Panc1 (cell line): ENCODE results near the gene FJX1. TPM values are rescaled to one million over a fixed set of nuclear protein-coding genes. Genes with fewer than 3 reads are reported as not detected.

Source experiments
- ATAC-seq: fragments of 200-7000 bp; cut with Tn5 transposase; 2 replicates; pipeline ENCODE4 v1.9.1; 2020; ENCODE audit warnings: mild to moderate bottlenecking, moderate library complexity
- BruUV-seq: library from RNA; stranded (reverse); fragments of 400-500 nt; replicated peaks from 2 replicates; lab custom pipeline; 2021; lab: Mats Ljungman, UMichigan
- CTCF ChIA-PET: fragments of 300-600 bp; sonication (Branson Sonifier 250); formaldehyde crosslinking; loops from one replicate; lab custom pipeline; 2022; ENCODE audit warnings: antibody characterized with exemption; lab: Charles Lee
- POLR2A ChIA-PET: fragments of 300-600 bp; sonication (Branson Sonifier 250); formaldehyde crosslinking; loops from one replicate; lab custom pipeline; 2022; ENCODE audit warnings: antibody characterized with exemption; lab: Charles Lee
- DNase-seq: peaks from one replicate; pipeline ENCODE4 v3.0.0-alpha.2; 2010; ENCODE audit warnings: low read depth, low spot score
- H3K27ac ChIP-seq: 2 replicates; pipeline ENCODE4 v1.5.1; 2011; ENCODE audit warnings: mild to moderate bottlenecking, low read length, inconsistent platforms
- H3K27me3 ChIP-seq: fragments of 200-500 bp; sonication (Bioruptor generic); 2 replicates; pipeline ENCODE4 v1.6.0; 2014; ENCODE audit warnings: low read length, inconsistent platforms; ENCODE audit not compliant: control insufficient read depth, insufficient read depth
- H3K36me3 ChIP-seq: fragments of 200-500 bp; sonication (Bioruptor generic); 2 replicates; pipeline ENCODE4 v1.5.1; 2014; ENCODE audit warnings: inconsistent platforms, mild to moderate bottlenecking, low read length, moderate library complexity; ENCODE audit not compliant: control insufficient read depth, insufficient read depth
- H3K4me1 ChIP-seq: 2 replicates; pipeline ENCODE4 v1.5.1; 2011; ENCODE audit warnings: inconsistent platforms, mild to moderate bottlenecking, low read length, moderate library complexity; ENCODE audit not compliant: control insufficient read depth, insufficient read depth
- H3K4me3 ChIP-seq, 2 experiments: 2 replicates each; pipeline ENCODE4 v1.5.1; 2011 to 2012; ENCODE audit warnings: low read depth in 2 of 2, low read length in 2 of 2, mild to moderate bottlenecking in 2 of 2, inconsistent platforms in 1 of 2, moderate library complexity in 1 of 2
- H3K9me3 ChIP-seq: fragments of 200-500 bp; sonication (Bioruptor generic); 2 replicates; pipeline ENCODE4 v1.5.1; 2014; ENCODE audit warnings: low read depth, mild to moderate bottlenecking, inconsistent platforms, low read length, moderate library complexity; ENCODE audit not compliant: control insufficient read depth, insufficient read depth
- POLR2AphosphoS5 ChIP-seq: IDR thresholded peaks from 2 replicates; pipeline ENCODE4 v1.6.1; 2012; ENCODE audit warnings: mild to moderate bottlenecking, low read depth, low read length, moderate library complexity
- SIN3A ChIP-seq: IDR thresholded peaks from 2 replicates; pipeline ENCODE4 v1.6.1; 2012; ENCODE audit warnings: low read depth, mild to moderate bottlenecking, low read length, moderate library complexity, borderline replicate concordance; ENCODE audit not compliant: insufficient read depth
- TCF7L2 ChIP-seq: IDR thresholded peaks from 2 replicates; pipeline ENCODE4 v1.6.1; 2011; ENCODE audit warnings: mild to moderate bottlenecking, low read depth, low read length, inconsistent platforms
- in situ Hi-C: cut with HindIII; loops from 2 replicates; pipeline ENCODE4 v1.10.0; 2016; ENCODE audit warnings: low sequenced_read_pairs, low pct_unique_long_range_greater_than_20kb
- intact Hi-C: fragments of 100-400 bp; cut with micrococcal nuclease; formaldehyde crosslinking; loops from one replicate; pipeline ENCODE4 v1.10.0; 2022; ENCODE audit not compliant: unreplicated experiment
- total RNA-seq: library from RNA; stranded (reverse); gene quantifications from one replicate; pipeline ENCODE4 v1.2.1, GENCODE V29; 2021; ENCODE audit not compliant: unreplicated experiment
- TF ChIP-seq, protein P1 (sequence below), 2 experiments: IDR thresholded peaks; 2 replicates each; pipeline ENCODE4 v1.6.1; 2011 to 2012; ENCODE audit warnings: low read depth in 2 of 2, control low read depth in 1 of 2, low read length in 1 of 2, mild to moderate bottlenecking in 1 of 2, moderate library complexity in 1 of 2; ENCODE audit not compliant: insufficient read depth in 1 of 2
- TF ChIP-seq, protein P2 (sequence below): fragments of 450-650 bp; IDR thresholded peaks from 2 replicates; pipeline ENCODE4 v1.5.1; 2017; ENCODE audit warnings: mild to moderate bottlenecking

The FJX1 gene
- total RNA-seq, 1 experiment from 2014 or later = 31.1 TPM

DNA sequence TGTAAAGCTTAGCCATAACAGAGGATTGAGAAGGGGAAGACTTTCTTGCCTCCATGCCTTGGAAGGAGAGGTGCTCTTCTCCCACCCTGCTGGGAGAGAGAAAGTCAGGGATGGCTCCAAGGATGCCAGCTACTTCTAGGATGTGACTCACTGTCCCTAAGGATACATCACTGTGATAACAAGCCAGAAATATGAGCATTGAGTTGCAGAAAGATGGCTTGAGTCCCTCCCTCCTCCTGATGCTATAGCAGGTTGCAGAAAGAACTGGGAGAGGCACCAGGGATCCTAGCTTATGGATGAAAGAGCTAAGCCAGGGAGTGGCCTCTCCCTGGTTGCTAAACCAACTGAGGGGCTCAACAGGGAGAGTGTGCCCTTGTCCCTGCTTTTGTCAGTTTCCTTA lies 27.8 kb upstream of the FJX1 start:
- peaks cover 31% of the 10 kb centered on the region for H3K27me3 ChIP-seq
- ATAC-seq (no peak), DNase-seq (no peak)
- no peaks in the 10 kb centered on the region for H3K36me3 ChIP-seq
- no peak overlapping the region for H3K4me3 ChIP-seq
- BruUV-seq = no TSS peak
- TF ChIP-seq, protein P1, sequence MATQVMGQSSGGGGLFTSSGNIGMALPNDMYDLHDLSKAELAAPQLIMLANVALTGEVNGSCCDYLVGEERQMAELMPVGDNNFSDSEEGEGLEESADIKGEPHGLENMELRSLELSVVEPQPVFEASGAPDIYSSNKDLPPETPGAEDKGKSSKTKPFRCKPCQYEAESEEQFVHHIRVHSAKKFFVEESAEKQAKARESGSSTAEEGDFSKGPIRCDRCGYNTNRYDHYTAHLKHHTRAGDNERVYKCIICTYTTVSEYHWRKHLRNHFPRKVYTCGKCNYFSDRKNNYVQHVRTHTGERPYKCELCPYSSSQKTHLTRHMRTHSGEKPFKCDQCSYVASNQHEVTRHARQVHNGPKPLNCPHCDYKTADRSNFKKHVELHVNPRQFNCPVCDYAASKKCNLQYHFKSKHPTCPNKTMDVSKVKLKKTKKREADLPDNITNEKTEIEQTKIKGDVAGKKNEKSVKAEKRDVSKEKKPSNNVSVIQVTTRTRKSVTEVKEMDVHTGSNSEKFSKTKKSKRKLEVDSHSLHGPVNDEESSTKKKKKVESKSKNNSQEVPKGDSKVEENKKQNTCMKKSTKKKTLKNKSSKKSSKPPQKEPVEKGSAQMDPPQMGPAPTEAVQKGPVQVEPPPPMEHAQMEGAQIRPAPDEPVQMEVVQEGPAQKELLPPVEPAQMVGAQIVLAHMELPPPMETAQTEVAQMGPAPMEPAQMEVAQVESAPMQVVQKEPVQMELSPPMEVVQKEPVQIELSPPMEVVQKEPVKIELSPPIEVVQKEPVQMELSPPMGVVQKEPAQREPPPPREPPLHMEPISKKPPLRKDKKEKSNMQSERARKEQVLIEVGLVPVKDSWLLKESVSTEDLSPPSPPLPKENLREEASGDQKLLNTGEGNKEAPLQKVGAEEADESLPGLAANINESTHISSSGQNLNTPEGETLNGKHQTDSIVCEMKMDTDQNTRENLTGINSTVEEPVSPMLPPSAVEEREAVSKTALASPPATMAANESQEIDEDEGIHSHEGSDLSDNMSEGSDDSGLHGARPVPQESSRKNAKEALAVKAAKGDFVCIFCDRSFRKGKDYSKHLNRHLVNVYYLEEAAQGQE (IDR thresholded peaks at IDR 0.05; ENCODE audit: insufficient read depth in 1 of 2, low read depth in 2 of 2, low read length in 1 of 2) = no peak
- no peak for TF ChIP-seq TCF7L2
- no peak for TF ChIP-seq SIN3A
- TF ChIP-seq, protein P2, sequence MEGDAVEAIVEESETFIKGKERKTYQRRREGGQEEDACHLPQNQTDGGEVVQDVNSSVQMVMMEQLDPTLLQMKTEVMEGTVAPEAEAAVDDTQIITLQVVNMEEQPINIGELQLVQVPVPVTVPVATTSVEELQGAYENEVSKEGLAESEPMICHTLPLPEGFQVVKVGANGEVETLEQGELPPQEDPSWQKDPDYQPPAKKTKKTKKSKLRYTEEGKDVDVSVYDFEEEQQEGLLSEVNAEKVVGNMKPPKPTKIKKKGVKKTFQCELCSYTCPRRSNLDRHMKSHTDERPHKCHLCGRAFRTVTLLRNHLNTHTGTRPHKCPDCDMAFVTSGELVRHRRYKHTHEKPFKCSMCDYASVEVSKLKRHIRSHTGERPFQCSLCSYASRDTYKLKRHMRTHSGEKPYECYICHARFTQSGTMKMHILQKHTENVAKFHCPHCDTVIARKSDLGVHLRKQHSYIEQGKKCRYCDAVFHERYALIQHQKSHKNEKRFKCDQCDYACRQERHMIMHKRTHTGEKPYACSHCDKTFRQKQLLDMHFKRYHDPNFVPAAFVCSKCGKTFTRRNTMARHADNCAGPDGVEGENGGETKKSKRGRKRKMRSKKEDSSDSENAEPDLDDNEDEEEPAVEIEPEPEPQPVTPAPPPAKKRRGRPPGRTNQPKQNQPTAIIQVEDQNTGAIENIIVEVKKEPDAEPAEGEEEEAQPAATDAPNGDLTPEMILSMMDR = no peak
- no peak for TF ChIP-seq POLR2AphosphoS5
- in situ Hi-C loops = no loop called here
- no peaks in the 10 kb centered on the region for H3K4me1 ChIP-seq
- ChIA-PET POLR2A (no interaction called here), CTCF (no interaction called here)
- H3K27ac ChIP-seq = no peak overlapping the region
- intact Hi-C loops = no loop called here
- H3K9me3 ChIP-seq = no peaks in the 10 kb centered on the region

GRCh38 chr11:35593143-35593542 lies 25.1 kb upstream of the FJX1 start:
- in situ Hi-C loops = no loop called here

DNA sequence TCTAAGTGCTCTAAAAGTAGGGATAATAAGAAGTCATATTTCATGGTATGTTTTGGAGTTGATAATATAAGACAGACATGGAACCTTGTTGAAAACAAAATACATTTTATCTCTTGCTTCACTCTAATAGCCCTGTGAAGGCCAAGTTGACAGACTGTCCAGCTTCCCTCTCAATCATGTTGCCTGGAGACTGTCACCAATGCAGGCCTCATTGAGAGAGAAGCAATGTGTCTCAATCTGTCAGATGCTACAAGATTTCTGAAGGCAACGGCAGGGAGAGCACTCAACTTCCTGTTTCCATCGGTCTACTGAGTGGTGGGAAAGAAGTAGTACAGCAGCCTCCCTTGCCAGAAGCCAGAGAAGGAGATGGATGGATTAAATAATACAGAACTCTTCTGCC lies 23.6 kb upstream of the FJX1 start:
- ATAC-seq (no peak), DNase-seq (no peak)
- Histone ChIP-seq H3K27me3 (peaks cover 13% of the 10 kb centered on the region; the same call in 1 of the 2 replicates), H3K27ac (no peak overlapping the region), H3K4me3 (no peak overlapping the region), H3K36me3 (no peaks in the 10 kb centered on the region), H3K4me1 (no peaks in the 10 kb centered on the region), H3K9me3 (no peaks in the 10 kb centered on the region)
- BruUV-seq = no TSS peak
- no peak for TF ChIP-seq TCF7L2
- no peak for TF ChIP-seq POLR2AphosphoS5
- no peak for TF ChIP-seq SIN3A
- TF ChIP-seq, protein P2 = no peak
- TF ChIP-seq, protein P1 (IDR thresholded peaks at IDR 0.05; ENCODE audit: insufficient read depth in 1 of 2, low read depth in 2 of 2, low read length in 1 of 2) = no peak
- intact Hi-C loops = no loop called here
- ChIA-PET POLR2A (no interaction called here), CTCF (no interaction called here)
- in situ Hi-C loops = no loop called here

More at GRCh38 chr11:35593143-35593542, 25.1 kb upstream of the FJX1 start:
- H3K9me3 ChIP-seq = no peaks in the 10 kb centered on the region
- CTCF ChIA-PET = interaction anchor here (0.6 kb wide), 1 partner anchor 900 kb away, joined by 3 read pairs; no protein-coding TSS in a partner anchor
- TF ChIP-seq POLR2AphosphoS5 (no peak), TCF7L2 (no peak), SIN3A (no peak)
- peaks cover 15% of the 10 kb centered on the region; the same call in 1 of the 2 replicates for H3K27me3 ChIP-seq
- ATAC-seq = no peak
- no peak overlapping the region for H3K4me3 ChIP-seq
- H3K27ac ChIP-seq = no peak overlapping the region
- DNase-seq = no peak
- H3K4me1 ChIP-seq = no peaks in the 10 kb centered on the region
- POLR2A ChIA-PET = interaction anchor here (0.7 kb wide), 1 partner anchor 579 kb away, joined by 3 read pairs; no protein-coding TSS in a partner anchor
- intact Hi-C loops = no loop called here
- H3K36me3 ChIP-seq = no peaks in the 10 kb centered on the region
- no TSS peak for BruUV-seq
